RPMI7951 (cell line): ENCODE results near the gene SLC22A4. TPM values are rescaled to one million over a fixed set of nuclear protein-coding genes. Genes with fewer than 3 reads are reported as not detected.

Experiments
- DNase-seq: peaks from one replicate; pipeline ENCODE4 v3.0.0-alpha.2; 2012; ENCODE audit warnings: low read depth
- total RNA-seq: library from RNA; depleted of rRNA; stranded (reverse); fragments of >200 nt; shearing (Covaris generic); gene quantifications from 2 replicates; pipeline ENCODE4 v1.2.3, GENCODE V29; 2014; rRNA removed

SLC22A4 gene
- 6.7 and 6.9 TPM in 2 replicates for total RNA-seq

DNA sequence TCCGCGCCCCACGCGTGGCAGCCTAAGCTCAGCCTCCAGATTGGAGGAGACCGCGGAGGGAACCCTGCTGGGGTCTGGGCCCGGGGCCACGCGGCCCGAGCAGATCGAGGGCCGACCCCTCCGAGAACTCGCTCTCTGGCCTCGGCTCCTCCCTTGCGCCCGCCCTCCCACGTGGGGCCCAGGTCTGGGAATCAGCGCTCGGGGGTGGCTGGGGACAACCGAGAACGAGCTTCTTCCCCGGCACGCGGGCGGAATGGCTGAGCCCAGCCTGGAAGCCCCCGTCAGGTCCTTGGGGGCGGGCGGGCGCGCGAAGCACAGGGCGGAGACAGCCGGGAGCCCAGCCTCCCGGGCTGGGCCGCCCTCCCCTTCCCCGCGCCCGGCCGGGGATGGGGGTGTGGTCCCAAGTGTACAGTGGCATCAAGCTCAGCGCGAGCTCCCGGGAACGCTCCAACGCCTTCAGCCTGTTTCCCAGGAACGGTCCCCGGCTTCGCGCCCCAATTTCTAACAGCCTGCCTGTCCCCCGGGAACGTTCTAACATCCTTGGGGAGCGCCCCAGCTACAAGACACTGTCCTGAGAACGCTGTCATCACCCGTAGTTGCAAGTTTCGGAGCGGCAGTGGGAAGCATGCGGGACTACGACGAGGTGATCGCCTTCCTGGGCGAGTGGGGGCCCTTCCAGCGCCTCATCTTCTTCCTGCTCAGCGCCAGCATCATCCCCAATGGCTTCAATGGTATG lies at the start of gene SLC22A4:
Gene SLC22A4 (plus strand): TSS at position 403 of the 736 bp plus-strand sequence. CDS start 223 bp downstream, at position 626.
- DNase-seq: peak; percentile 94

DNA sequence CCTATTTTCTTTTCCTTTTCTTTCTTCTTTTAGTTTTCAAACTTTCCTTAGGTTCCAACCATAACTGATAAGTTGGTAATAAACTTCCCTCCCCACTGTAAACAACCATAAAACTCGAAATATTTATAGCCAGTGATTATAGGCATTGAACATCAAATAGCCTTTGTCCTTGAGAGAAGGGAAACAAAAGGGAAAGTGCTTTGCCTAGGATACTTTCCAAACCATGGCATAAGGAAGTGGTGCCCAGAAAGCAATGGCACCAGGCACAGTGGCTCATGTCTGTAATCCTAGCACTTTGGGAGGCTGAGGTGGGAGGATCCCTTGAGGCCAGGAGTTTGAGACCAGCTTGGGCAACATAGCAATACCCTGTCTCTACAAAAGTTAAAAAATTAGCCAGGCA lies 48.6 kb upstream of the SLC22A4 start:
- no peak for DNase-seq

DNA sequence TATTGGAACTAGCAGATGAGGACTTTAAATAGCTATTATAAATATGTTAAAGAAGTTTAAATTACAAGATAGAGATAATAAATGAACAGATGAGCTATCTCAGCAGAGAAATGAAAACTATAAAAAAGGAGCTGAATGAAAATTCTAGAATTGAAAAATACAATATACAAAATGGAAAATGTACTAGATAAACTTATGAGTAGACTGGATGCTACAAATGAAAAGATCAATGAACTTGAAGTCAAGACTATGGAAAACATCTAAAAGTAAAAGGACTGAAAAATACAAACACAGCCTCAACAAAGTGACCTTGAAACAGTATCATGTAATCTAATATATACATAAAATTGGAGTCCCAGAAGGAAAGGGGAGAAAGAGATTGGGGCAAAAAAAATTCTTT lies 47.4 kb upstream of the SLC22A4 start:
- DNase-seq: no peak

DNA sequence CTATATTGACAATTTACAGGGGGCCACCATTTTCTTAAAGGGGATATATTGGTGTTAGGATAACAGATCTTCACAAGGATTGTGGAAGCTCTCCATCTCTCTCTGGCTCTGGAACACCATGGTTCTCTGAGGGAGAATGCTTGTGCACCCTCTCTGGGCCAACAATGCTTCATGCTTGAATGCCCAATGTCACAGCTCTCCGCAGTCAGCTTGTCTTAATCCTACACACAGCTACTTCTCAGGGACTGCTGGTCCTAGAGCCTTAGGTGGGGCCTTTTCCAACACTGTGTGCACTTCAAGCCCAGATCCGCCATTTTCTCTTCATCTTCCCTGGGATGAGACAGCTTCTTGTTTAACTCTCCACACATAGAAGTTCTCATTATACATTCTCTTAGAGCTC lies 43.6 kb upstream of the SLC22A4 start:
- no peak for DNase-seq

DNA sequence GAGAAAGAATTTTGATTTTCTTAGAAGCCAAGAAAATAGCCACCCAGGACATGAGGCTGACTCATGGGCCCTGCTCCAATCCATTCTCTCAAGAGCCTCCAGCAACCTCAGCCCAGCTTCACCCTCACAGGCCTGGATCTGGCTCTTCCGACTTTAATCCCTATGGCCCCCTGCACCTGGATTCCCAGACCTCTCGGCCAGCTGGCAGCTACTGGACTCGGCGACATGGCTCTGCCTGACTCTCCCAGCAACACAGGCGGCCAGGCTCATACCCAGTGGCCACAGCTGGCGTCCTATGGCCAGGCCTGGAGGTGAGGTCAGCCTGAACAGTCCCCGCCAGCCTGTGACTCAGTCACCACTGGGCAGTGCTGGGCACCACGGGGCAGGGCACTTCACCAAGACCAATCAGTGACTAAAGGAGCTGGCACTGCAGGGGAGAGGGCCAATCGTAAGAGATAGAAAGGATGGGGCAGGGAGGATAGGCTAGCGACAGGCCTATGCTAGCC lies 42.9 kb upstream of the SLC22A4 start:
- peak; percentile 86 for DNase-seq

DNA sequence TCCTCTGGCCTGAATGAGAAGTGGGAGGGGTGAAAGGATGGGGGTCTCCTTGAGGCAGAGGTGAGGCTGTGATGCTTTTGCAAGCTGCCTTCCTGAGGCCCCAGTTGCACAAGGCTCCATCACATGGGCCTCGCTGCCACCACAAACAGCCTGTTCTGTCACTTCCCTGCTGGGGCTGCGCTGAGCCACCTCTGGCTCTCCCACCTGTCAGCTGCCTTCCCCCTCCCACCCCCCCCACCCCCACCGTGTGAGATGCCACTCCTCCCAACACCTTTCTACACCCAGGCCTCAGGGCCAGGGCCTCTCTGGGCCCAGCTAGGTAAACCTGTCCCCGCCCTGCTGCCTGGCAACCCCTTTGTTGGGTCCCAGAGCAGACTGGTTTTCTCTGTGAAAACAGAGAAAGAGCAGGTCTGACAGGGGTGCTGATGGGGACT lies 41.2 kb upstream of the SLC22A4 start:
- DNase-seq: no peak

DNA sequence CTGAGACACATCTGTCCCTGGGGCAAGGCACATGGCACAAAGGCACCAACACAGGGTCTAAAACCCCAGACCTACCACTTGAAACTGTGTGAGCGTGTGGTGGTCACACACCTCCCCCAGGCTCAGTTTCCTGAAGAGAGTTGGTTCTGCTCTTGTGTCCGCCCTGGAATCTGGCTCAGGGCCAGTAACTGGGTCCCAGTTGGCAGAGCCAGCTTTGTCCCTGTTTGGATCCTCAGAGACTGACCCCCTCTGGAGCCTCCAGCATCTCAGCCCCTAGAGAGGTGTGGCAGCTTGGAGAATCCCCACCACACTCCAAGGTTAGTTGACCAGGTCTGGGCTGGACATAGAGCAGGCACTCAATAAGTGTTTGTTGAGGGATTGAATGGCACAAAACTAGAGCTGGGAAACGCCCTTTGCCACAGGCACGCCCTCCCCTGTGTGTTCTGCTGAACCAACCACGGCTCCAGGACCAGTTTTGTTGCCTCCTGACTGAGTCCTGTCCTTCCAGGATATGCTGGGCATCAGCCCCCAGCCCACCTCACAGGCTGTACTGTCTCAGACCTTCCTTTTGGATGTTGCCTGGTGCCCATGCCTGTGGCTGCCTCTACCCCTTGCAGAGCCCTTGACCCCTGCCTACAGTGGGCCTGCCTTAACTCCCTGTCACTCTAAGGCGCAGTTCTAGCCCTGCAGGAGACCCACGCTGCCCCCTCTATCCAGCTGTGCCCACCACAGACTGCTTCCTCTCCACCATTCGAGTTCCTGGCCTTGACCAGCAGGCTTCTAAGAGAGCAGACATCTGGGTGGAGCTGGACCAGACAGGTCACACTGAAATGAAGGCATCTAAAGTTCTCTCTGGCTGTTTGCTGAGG lies 40.5 kb upstream of the SLC22A4 start:
- no peak for DNase-seq

DNA sequence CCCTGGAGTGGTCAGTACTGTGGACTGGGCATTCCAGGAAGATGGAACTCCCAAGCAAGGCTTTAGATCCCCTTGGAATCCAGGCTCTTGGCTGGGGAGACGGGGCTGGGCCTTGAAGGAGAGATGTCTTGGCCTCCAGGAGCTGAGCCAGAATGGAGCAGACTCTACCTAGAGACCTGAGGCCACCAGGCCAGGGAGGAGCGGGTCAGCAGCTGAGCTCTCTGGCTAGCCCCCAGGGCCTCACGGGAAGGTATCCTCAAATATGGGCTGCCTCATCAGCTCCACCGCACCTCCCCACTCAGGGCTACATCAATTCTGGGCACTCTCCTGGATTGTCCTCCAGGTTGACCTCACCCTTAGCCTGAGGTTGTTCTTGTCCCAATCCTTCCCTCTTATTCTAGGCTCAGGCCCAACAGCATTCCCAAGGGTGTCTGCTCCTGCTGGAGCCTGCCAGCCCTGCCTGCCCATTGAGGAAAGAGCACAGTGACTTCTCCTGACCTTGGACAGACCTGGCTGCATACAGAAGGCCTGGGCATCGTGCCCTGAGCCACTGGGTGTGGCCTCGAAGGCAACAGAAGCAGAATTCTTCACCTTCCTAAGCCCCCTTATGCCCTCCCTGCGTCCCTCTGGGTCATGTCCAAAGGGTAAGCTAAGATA lies 39.7 kb upstream of the SLC22A4 start:
- peak; percentile 43 for DNase-seq

DNA sequence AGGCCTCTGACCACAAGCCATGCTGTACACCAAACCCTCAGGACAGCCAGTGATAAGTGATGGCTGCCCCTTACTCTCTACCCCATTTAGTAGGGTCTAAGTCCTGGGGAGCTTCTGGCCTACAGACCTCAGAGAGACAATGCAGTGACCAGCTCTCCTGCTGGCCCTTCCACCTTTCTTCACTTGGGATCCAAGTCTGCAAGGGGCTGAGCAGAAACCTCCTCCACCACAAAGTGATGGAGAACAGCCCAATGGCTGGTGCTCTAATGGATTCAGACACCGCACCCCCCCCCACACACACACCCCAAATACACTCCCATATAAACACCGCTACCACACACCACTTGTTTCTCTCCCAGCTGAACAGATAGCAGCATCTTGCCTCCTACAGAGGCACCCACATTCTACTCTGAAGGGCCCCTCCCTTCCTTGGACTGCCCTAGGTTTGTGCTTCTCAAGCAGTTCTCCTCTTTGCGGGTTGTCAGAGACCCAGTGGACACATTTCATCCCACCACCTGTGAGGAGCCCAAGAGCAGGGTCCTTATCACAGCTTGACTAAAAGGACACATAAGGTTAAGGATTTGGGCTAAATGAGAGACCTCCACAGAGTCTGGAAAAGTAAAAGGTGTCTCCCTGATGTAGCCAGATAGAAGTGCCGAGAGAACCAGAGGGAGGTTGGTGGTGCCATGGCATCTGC lies 38.0 kb upstream of the SLC22A4 start:
- DNase-seq: no peak

DNA sequence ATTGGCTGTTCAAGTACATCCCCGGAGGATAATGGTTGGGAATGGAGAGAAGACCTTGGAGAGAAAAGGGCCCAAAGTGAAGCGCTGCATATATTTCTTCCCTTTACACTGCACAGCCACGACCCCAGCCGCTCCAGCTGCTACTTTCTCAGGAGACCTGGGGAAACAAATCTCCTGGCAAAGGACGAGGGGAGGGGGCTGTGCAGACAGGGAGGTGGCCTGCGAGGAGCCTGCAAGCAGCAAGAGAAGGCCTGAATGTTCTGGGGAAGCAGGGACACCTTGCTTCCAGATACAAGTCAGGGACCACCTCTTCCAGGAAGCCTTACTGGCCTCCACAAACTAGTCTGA lies 37.4 kb upstream of the SLC22A4 start:
- no peak for DNase-seq

DNA sequence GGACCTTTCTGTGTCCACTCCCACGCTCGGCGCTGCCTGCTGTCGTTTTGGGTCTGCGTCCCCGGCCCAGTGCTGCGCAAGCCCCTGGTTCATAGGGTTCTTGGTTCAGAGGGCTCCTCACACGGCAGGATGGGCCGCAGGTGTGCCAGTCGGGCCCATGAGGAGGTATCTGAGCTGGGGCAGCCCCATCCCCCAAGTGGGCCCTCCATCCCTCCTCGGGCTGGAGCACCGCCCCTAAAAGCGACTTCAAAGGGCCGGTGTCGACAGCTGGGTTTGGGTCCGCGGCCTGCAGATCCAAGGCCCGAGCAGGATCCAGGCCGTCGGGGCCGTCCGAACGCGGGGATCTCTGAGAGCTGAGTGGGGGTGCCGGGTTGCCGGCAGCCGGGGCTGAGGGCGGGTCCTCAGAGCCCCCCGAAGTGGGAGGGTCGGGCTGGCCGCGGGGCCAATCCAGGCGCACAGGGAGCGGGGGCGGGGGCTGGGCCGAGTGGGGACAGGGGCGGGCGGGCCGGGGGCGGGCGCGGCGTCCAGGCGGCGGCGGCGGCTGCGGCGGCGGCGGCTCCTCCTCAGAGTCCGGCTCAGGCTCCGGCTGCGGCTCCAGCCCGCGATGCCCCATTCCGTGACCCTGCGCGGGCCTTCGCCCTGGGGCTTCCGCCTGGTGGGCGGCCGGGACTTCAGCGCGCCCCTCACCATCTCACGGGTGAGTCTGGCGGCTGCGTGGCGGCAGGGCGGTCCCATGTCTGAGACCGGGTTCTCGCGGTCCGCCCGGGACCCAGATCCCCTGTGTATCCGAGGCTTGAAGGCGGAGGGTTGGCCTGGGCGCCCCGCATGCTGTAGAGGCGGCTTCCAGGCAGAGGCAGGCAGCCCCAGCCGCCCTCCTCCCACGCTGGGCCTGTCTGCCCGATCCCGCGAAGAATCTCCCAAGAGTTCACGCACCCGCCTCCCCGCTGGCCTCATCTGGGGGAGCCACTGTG lies 36.8 kb upstream of the SLC22A4 start, which contains the start of gene PDLIM4:
Gene PDLIM4 (plus strand): TSS at position 566 of the 971 bp plus-strand sequence. CDS start 39 bp downstream, at position 605.
- no peak for DNase-seq

DNA sequence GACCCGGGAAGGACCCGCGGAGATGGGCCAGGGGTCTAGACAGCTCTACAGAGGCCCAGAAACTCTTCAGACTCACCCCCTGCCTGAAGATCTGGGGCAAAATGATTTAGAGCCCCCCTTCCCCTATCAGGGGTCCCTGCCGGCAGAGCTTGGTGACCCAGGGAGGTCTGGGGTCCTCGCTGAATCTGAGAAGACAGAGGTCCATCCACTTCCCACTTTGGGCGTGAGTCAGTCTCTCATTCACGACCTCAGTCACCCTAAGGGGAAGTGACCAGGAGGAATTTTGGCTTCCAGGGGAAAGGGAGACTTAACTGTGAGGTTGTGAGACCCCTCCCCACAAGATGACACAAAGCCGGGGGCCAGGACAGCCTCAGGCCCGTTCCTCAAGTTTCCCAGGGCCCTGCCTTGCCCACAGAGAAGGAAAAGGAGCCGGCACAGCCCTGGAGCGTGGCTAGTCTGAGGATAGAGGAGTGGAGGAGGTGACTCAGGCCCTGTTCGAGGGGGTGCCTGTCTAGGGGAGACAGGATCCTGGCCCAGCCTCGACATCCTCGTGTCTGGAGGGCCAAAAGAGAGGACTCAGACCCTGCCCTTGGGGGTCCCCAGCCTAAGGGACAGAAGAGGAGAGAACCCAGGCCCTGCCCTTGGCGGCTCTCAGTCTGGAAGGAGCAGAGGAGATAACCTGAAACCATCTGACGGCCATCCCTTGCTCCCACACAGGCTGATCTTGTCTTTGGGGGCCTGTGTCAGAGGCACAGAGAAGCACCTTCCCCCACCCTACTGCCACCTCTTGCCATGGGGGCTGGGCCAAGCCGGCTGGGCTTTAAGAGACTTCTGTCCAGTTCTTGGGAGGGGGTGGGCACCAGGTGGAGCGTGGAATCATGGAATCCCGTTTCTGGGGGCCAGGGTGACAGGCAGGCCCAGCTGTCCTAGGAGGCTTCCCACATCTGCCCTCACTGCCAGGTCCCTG lies 35.8 kb upstream of the SLC22A4 start:
- DNase-seq: no peak

DNA sequence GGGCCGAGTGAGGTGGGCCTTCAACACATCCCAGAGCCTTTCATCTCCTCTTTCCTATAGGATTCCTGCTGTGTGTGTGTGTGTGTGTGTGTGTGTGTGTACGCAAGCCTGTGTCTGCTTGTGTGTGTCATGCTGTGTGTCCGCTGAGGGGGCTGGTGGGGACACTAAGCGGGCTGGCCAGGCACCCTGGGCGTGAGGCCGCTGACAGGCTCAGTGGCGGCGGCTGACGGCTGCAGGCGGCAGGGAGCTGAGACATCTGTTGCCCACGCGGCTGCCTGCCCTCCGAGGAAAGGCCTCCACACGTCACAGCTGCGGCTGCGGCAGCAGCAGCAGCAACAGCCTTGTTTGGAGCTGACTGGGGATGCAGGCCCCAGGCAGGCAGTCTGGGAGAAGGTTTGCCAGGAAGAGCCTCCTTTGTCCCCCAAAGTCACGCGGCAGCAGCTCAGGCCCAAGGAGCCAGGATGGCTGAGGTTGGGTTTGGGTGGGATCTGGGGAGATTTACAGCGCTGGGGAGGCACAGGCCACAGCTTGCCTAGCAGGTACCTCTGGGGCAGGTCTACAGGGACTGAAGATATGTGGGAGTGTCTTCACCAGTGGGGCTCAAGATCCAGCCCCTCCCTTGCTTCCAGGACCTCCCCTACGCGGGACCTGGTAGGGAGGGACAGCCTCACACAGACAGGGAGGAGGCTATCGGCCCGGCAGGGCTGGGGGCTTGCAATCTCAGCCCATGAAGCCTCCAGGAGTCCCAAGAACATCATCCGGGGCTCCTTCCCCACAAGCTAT lies 34.9 kb upstream of the SLC22A4 start:
- DNase-seq: no peak

DNA sequence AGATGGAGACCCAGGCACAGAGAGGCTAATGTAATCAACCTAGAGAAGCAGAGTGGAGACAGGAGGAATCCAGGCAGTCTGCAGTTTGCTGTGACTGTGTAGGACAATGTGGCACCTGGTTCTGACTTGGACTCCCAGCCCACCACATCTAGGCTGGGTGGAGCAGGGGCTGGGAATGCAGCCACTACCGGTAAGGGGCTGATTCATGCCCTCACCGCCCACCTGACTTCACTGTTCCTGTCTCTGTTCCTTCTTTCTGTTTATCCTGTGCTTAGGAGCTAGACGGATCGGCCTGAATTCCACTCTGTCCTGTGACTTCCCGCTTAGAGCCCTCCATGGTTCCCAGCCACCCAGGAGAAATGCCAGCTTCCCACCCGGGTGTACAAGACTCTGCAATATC lies 34.1 kb upstream of the SLC22A4 start:
- DNase-seq: no peak

DNA sequence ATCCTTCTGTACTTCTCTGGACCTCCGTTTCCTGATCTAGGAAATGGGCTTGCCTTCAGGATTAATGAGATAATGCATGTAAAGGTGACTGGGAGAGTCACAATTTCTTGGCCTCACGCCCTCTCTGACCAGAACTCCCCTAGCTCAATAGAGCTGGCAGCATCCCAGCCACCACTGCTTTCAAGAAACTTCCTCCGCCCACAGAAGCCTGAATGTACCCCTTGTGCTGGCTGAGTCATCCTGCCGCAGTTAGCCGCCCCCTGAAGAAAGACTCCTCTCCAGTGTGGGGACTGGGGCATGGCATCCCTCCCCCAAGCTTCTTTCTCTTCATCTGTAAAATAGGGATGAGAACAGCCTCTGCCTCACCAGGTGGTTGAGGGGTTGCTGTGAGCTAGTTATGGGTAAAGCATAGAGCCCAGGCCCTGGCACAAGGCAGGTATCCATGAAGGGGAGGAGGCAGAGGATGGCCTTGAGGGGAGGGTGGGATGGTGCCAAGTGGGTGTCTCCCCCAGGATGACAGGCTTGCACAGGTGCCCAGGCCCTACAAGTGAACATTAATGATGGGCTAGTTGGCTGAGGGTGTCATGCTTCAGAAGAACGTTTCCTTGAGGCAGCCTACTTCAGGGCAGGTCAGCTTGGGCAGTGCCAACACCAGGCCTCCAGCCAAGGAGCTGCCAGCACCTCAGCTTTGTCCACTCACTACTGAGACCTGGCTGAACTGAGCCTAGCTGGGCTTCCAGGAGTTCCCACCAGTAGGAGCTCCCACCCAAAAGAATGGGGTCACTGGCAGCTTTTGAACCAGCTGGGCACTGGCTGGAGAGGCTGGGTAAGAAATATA lies 33.3 kb upstream of the SLC22A4 start:
- DNase-seq: peak; percentile 96

DNA sequence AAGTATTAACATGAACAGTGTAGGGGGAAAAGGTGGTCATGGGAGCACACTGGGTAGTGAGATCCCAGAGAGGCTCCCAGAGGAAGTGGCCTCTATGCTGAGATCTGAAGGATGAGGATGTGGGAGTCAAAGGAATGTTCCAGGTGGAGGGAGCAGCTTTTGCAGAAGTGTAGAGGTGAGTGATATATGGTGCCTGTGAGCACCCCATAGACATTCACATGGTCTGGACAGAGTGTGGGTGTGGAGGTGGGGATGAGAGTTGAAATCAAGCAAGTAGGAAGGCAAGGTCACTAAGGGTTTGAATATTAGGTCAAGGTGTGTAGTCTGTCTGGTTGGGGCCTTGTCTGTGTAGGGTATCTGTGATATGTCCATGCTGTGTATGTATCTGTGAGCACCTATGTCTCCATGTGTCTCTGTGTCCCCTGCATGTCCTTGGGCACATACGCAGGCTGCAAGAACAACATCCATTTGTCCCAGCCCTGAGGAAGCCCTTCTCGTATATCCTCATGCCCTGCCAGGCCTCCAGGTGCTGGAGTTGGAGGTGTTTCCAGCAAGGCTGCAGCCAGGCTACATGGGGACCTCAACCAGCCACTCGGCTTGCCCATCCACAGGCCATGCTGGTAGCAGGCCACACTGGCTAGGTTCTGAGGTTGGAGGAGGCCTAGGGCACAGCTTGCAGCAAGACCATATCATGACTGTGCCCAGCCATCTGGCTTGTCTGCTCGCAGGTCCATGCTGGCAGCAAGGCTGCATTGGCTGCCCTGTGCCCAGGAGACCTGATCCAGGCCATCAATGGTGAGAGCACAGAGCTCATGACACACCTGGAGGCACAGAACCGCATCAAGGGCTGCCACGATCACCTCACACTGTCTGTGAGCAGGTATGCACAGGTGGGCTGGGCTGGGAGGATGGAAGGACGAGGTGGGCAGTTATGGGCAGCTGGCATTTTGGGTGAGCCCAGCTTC lies 32.0 kb upstream of the SLC22A4 start:
- DNase-seq: no peak
